ENCODE measurements around the gene INPP5D. TPM values are rescaled to one million over a fixed set of nuclear protein-coding genes. Genes with fewer than 3 reads are reported as not detected.
A peak's percentile ranks its signal among the peaks of the same experiment; 100 is the strongest.

The INPP5D gene
- total RNA-seq, 2 experiments from 2014 or later = 129 to 135 TPM

DNA sequence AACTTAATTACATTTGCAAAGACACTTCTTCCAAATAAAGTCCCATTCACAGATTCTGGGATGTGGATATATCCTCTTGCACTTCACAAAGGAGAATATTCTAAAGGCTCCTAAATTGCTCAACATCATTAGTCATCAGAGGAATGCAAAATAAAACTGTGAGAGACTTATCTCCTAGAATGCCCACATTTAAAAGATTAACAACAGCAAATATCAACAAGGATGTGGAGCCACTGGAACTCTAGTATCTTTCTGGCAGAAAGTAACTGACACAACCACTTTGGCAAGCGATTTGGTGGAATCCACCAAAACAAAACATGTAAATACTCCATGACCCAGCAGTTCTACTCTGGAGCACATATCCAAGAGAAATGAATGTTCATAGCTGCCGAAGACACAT, 23.1 kb upstream of the INPP5D start:
- Mint-ChIP-seq H3K36me3 (no peaks in the 10 kb centered on the region), H3K9me3 (no peaks in the 10 kb centered on the region), H3K4me3 (no peak overlapping the region), H3K27me3 (no peaks in the 10 kb centered on the region), H3K27ac (no peak overlapping the region), H3K4me1 (no peaks in the 10 kb centered on the region)
- DNase-seq (no peak), ATAC-seq (ENCODE audit: low read depth) (no peak)
- POLR2A ChIA-PET = no interaction called here

DNA sequence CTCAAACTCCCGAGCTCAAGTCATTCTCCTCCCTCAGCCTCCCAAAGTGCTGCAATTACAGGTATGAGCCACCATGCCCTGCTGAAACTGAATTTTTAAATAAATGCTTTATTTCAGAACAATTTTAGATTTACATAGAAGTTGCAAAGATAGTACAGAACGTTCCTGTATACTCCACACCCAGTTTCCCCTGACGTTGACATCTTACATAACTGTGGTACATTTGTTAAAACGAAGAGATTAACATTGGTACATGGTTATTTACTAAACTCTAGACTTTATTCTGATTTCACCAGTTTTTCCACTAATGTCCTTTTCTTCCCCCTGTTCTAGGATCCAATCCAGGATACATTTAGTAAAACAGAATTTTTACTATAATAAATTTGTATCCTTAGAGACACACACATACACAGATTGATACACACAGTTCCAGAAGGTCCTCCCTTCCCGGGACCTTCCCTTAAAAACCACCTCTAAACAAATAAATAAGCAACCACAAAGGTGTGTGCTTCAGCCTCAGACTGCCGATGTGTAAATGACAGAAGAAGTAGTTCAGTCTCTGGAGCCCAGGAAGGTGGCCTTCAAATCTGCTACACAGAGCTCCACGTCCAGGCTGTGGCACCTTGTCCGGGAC, 20.8 kb upstream of the INPP5D start:
- ATAC-seq (ENCODE audit: low read depth) (no peak), DNase-seq (no peak)
- H3K4me1 Mint-ChIP-seq = no peaks in the 10 kb centered on the region
- no peaks in the 10 kb centered on the region for H3K9me3 Mint-ChIP-seq
- no peak overlapping the region for H3K4me3 Mint-ChIP-seq
- H3K27me3 Mint-ChIP-seq = no peaks in the 10 kb centered on the region
- H3K36me3 Mint-ChIP-seq = no peaks in the 10 kb centered on the region
- H3K27ac Mint-ChIP-seq = no peak overlapping the region
- POLR2A ChIA-PET = no interaction called here

DNA sequence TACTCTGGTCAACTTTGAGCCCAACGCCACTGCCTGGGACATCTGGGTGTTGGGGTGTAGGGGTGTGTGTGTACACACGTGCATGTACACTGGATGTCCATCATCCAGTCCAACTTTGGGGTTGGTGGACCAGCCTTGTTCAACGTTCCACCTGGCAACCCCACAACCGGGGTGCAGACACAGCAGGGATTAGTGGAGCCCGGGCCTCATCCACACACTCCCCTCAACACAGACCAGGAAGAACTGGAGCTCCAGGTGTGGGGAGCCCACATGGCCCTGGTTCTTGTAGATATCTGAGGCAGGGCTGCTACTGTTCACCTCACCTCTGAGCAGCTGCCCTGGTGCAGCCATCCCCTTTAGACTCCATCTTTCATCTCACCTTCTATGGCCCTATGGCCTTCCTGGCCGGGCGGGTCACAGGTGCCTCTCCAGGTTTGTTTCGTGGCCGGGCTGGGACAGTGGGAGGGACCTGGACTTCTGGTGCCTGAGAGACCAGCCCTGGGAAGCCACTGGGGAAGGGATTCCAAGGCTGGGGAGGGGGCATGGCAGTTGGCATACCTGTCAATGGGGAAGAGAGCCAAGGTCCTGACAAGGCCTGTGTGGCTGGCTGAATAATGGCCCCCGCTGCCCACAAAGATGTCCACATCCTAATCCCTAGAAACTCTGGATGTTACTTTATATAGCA, 20.2 kb upstream of the INPP5D start:
- DNase-seq (no peak), ATAC-seq (ENCODE audit: low read depth) (no peak)
- H3K4me3 Mint-ChIP-seq = no peak overlapping the region
- no peaks in the 10 kb centered on the region for H3K27me3 Mint-ChIP-seq
- H3K4me1 Mint-ChIP-seq = no peaks in the 10 kb centered on the region
- no peaks in the 10 kb centered on the region for H3K36me3 Mint-ChIP-seq
- H3K27ac Mint-ChIP-seq = no peak overlapping the region
- H3K9me3 Mint-ChIP-seq = no peaks in the 10 kb centered on the region
- POLR2A ChIA-PET = no interaction called here

DNA sequence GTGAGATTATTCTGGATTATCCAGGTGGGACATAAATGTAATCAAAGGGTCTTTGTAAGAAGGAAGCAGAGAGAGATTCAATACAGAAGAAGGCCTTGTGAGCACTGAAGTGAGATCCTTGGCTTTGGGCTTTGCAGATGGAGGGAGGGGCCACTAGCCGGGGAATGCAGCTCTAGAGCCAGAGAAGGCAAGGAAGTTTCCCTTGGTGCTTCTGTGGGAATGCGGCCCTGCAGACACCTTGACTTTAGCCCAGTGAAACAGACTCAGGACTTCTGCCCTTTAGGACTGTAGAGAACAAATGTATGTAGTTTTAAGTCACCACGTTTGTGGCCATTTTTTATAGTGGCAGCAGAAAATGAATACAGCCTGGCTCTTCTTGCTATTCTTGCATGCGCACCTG, 19.6 kb upstream of the INPP5D start:
- Mint-ChIP-seq H3K9me3 (no peaks in the 10 kb centered on the region), H3K4me1 (no peaks in the 10 kb centered on the region), H3K27me3 (no peaks in the 10 kb centered on the region), H3K36me3 (no peaks in the 10 kb centered on the region), H3K27ac (no peak overlapping the region), H3K4me3 (no peak overlapping the region)
- POLR2A ChIA-PET = no interaction called here
- no peak for DNase-seq
- ATAC-seq (ENCODE audit: low read depth) = no peak

DNA sequence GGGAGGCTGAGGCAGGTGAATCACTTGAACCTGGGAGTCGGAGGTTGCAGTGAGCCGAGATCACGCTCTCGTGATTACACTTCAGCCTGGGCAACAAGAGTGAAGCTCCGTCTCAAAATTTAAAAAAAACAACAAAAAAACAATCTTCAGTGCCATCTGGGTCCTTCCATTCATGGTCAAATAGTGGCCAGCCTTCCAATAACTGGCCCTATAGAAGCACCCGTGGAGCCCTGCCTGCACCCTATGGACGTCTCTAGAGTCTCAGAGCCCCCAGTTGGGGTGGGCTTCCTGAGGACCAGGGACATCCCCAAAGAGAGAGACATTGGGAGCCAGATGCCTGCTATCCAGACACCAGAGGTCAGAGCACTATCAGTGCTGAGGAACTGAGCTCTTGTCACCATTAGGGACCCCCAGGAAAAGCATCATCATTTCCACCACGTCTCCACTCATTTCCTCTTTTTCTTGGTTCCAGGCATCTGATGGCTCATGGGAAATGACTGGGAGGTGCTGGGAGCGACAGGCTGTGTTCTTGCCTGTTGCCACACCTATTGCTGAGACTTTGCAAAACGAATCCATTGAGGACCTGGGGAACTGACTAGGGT, 18.3 kb upstream of the INPP5D start:
- H3K4me3 Mint-ChIP-seq = no peak overlapping the region
- POLR2A ChIA-PET = no interaction called here
- H3K27ac Mint-ChIP-seq = no peak overlapping the region
- no peaks in the 10 kb centered on the region for H3K27me3 Mint-ChIP-seq
- DNase-seq (no peak), ATAC-seq (ENCODE audit: low read depth) (no peak)
- no peaks in the 10 kb centered on the region for H3K4me1 Mint-ChIP-seq
- H3K36me3 Mint-ChIP-seq = no peaks in the 10 kb centered on the region
- no peaks in the 10 kb centered on the region for H3K9me3 Mint-ChIP-seq

DNA sequence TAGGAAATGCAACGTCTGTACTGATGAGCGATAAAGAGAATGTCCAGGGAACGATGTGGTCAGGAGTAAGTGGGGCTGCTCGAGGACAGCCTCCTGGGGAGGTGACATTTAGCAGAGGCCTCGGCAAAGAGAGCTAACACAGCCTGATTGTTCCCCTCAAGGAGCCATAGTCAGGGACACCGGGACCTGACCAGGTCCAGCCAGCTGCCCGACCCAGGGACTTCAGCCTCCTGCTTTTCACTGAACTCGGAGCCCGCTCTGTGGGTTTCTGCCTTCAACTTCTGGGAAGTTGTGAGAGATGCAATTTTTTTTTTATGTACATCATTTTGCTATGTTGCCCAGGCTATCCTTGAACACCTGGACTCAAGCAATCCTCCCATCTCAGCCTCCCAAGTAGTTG, 17.6 kb upstream of the INPP5D start:
- no peak for ATAC-seq (ENCODE audit: low read depth)
- Mint-ChIP-seq H3K9me3 (no peaks in the 10 kb centered on the region), H3K36me3 (no peaks in the 10 kb centered on the region), H3K4me3 (no peak overlapping the region), H3K27me3 (no peaks in the 10 kb centered on the region), H3K4me1 (no peaks in the 10 kb centered on the region), H3K27ac (no peak overlapping the region)
- POLR2A ChIA-PET = interaction anchor here (1.1 kb wide), 1 partner anchor 18 kb away, joined by 4 read pairs; the partner anchor contains the start of gene INPP5D
- DNase-seq = no peak

DNA sequence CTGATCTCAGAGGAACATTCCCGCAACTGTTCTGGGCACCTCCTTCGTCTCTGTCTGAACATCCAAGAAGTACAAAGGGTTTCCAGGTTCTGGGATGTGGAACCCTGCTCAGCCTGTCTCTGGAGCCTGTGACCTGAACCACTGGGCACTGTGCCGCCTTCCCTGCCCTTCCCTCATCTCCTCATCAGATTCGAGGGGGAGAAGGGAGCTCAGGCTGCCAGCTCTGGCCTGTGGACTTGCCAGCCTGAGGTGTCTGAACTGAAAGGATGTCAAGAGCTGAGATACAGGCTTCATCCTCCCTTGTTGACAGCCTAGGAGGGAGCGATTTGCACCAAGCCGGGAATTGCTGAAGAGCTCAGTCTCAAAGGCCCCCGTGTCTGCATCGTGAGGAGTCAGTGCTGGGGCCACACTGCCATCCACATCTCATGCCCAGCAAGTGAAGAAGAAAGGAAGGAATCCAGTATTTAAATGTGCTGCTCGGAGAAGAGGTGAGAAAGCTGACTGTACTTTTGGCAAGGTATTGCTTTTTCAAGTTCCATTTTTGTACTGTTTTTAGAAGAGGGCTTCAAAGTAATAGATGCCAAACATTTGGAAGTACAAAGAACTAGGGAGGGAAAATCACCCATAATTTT, 15.1 kb upstream of the INPP5D start:
- DNase-seq (no peak), ATAC-seq (ENCODE audit: low read depth) (no peak)
- H3K27me3 Mint-ChIP-seq = peaks cover 9% of the 10 kb centered on the region
- H3K27ac Mint-ChIP-seq = no peak overlapping the region
- H3K4me3 Mint-ChIP-seq = no peak overlapping the region
- POLR2A ChIA-PET = no interaction called here
- H3K36me3 Mint-ChIP-seq = no peaks in the 10 kb centered on the region
- peaks cover 4% of the 10 kb centered on the region for H3K4me1 Mint-ChIP-seq
- H3K9me3 Mint-ChIP-seq = no peaks in the 10 kb centered on the region

DNA sequence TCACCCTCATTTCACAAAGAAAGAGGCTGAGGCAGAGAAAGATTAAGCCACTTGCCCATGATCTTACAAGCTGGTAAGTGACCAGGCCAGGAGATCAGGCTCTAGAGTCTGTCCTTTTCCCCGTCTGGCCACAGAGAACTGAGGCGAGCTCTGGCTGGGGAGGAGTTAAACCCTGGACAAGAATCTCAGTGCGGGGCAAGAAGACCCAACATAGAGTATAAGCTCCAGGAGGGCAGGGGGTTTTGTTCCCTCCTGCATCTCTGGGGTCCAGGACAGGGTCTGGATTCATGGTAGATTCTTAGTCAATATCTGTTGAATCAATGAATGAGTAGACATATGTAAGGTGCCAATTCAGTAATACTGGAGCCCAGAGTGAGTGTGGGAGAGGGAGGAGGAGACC, 12.9 kb upstream of the INPP5D start:
- POLR2A ChIA-PET = interaction anchor here (1.3 kb wide), 1 partner anchor 13 kb away, joined by 5 read pairs; the partner anchor contains the start of gene INPP5D
- Mint-ChIP-seq H3K4me3 (no peak overlapping the region), H3K9me3 (no peaks in the 10 kb centered on the region), H3K27me3 (peaks cover 9% of the 10 kb centered on the region), H3K27ac (no peak overlapping the region), H3K4me1 (peaks cover 4% of the 10 kb centered on the region), H3K36me3 (no peaks in the 10 kb centered on the region)
- DNase-seq (no peak), ATAC-seq (ENCODE audit: low read depth) (no peak)

DNA sequence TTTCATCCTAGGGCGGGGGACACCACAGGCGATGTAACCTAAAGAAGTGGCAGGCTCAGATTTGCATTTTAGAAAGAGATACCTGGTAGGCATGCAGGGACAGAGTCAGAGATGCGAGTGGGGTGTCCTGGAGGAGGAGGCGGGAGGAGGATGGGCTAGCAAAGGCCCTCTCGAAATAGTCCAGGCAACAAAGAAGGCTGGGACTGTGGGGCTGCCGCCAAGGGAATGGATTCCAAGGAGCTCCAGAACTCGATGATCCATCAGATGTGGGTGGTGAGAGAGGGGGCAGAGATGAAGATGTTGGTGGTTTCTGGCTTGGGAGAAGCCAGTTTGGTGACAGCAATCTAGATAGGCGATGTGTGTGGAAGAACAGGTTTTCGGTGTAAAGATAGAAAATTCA, 12.5 kb upstream of the INPP5D start:
- Mint-ChIP-seq H3K27ac (no peak overlapping the region), H3K4me1 (peaks cover 4% of the 10 kb centered on the region), H3K36me3 (no peaks in the 10 kb centered on the region), H3K9me3 (no peaks in the 10 kb centered on the region), H3K27me3 (peaks cover 11% of the 10 kb centered on the region), H3K4me3 (no peak overlapping the region)
- DNase-seq = no peak
- no peak for ATAC-seq (ENCODE audit: low read depth)
- POLR2A ChIA-PET = interaction anchor here (1.3 kb wide), 1 partner anchor 13 kb away, joined by 5 read pairs; the partner anchor contains the start of gene INPP5D

DNA sequence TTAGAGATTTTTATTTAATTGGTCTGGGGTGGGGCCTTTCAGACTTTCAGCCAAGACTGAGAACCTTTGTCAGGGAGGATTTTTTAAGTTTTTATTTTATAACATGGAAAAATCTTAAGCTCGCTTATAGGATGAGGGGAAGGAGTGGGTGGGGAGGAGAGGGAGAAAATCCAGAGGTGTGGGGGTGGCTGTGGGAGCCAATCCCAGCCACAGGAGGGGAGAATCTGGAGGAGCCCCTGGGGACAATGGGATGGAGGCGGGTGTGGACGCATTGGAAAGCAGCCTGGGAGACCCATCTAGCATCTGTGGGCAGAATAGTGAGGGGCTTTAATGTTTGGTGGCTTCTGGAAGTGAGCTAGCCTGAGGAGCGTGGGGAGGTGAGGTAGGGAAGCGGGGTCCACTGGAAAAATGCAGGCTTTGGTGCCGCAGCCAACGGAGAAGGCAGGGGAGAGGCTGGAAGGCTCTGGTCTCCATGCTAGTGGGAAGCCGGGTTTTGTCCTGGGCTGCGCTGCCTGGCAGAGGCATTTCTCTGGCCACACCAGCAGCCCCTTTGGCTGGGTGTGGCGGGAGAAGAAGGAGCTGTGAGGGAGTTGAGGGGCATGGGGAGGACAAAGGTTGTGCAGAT, 11.5 kb upstream of the INPP5D start:
- POLR2A ChIA-PET = interaction anchor here (0.7 kb wide), 1 partner anchor 11 kb away, joined by 3 read pairs; the partner anchor contains the start of gene INPP5D
- ATAC-seq (ENCODE audit: low read depth) (no peak), DNase-seq (no peak)
- peaks cover 4% of the 10 kb centered on the region for H3K4me1 Mint-ChIP-seq
- no peak overlapping the region for H3K27ac Mint-ChIP-seq
- no peaks in the 10 kb centered on the region for H3K9me3 Mint-ChIP-seq
- H3K27me3 Mint-ChIP-seq = peaks cover 15% of the 10 kb centered on the region
- H3K4me3 Mint-ChIP-seq = no peak overlapping the region
- H3K36me3 Mint-ChIP-seq = no peaks in the 10 kb centered on the region

DNA sequence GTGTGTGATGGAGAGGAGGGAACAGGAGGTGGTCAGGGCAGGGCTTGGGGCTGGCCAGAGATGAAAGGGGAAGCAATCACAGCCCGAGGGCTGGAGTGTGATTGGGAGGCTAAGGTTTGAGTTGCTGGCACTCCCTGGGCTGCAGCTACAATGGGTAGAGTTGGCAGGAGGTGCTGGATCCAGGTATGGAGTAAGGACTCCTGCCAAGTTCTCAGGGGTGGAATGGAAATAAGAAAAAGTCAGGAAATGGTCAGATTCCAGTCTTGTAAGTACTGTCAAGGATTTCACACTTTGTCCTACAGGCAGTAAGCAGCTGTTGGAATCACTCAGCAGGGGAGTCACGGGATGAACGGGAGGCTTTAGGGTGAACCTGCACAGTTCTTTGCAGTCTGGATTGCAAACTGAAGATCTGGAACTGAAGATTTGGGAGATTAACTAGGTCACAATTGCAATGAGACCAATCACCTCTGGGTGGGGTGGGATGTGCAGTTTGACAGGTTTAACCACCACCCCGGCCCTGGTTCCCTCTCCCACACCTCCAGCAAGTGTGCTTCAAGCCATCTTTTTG, 10.9 kb upstream of the INPP5D start:
- Mint-ChIP-seq H3K9me3 (no peaks in the 10 kb centered on the region), H3K36me3 (no peaks in the 10 kb centered on the region), H3K27me3 (peaks cover 21% of the 10 kb centered on the region), H3K4me1 (peaks cover 10% of the 10 kb centered on the region), H3K27ac (no peak overlapping the region), H3K4me3 (no peak overlapping the region)
- POLR2A ChIA-PET = no interaction called here
- DNase-seq (no peak), ATAC-seq (ENCODE audit: low read depth) (peak; percentile 57)

DNA sequence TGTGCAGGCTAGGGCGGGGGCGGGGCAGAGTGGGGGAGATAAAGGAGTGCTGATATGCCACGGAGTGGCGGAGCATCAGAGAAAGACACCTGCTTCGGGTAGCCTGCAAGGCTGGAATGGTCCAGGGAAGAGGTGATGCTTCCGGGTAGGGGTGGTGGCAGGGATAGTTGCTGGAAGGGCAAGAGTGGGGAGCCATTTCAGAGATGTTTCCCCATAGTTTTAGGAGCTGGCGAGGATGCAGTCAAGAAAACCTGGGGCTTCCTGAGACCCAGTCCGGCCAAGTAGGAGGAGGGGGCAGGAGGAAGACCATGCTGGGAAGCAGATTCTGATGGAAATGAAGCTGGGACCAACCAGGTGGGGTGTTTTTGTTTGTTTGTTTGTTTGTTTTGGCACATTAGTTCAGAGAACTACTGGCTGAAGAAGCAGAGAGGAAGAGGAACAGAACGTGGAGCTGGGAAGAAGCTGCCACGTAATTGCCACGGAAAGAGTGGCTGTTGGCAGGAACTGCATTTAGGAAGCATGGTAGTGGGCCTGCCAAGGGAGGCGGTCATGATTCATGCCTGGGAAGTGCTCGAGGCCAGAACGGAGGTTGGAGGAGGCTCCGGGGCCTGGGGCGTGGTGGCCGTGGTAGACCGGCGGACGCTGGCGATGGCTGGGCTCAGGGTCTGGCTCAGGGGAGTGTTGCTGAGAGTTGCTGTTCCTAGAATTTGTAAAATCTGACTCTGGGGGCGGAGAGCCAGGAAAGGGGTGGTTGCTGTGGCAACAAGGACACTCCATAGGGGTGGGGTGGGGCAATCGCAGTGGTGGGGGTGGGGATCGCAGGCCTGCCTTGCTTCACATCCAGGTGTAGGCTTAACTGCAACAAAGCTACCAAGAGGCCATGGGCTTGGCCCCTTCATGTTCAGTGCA, 8.6 kb upstream of the INPP5D start:
- no peak overlapping the region for H3K27ac Mint-ChIP-seq
- DNase-seq (no peak), ATAC-seq (ENCODE audit: low read depth) (no peak)
- POLR2A ChIA-PET = no interaction called here
- H3K4me3 Mint-ChIP-seq = no peak overlapping the region
- peaks cover 12% of the 10 kb centered on the region for H3K4me1 Mint-ChIP-seq
- peaks cover 28% of the 10 kb centered on the region for H3K27me3 Mint-ChIP-seq
- H3K36me3 Mint-ChIP-seq = no peaks in the 10 kb centered on the region
- H3K9me3 Mint-ChIP-seq = no peaks in the 10 kb centered on the region
